Kidney glomerular epithelial cell (primary cell): ENCODE measurements around the gene SERPINB6.
"Not testable (repeated sequence)": the region's sequence is repeated elsewhere in the genome, so short reads cannot be mapped to it uniquely, and the experiment has no call there.

Experiments used
- DNase-seq: peaks from one replicate; lab custom pipeline; 2025; lab: John Stamatoyannopoulos, UW

The SERPINB6 gene

DNA sequence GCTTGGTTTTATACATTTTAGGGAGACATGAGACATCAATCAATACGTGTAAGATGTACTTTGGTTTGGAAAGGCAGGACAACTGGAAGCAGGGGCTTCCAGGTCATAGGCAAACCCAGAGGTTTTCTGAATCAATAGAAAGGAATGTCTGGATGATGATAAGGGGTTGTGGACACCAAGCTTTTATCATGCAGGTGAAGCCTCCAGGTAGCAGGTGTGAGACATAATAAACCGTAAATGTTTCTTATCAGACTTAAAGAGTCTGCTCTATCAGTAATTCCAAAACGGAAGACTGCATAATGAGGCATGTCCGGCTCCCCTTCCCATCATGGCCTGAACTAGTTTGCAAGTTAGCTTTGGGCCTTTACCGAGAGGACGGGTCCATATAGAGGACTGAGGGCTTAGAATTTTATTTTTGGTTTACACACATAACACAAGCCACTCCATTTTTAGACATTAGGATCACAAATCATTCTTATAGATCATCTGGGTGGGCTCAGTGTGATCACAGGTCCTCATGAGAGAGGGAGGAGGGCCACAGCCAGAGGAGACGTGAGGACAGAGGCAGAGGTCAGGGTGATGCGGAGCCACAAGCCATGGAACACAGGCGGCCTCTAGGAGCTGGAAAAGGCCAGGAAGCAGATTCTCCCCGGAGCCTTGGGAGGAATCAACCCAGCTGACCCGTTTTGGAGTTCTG lies 57.6 kb downstream of the SERPINB6 start:
- DNase-seq: no peak

DNA sequence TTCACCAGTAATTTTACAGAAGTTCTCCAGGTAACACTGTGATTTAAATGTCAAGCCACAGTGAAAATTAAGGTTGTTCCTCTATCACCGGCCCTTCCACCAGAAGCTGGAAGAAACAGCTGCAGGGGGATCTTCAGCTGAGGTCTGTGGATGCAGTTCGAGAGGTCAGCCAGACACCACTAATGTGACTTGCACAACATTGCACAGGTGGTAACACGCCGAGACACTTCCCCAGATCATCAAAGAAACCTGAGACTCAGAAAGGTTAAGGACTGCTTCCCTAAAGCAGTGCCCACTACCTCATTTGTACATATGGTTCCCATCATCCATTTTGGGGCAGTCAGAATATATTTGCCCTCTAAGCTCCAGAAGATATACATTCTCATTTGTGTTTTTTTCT lies 60.2 kb downstream of the SERPINB6 start:
- no peak for DNase-seq

- DNase-seq: no peak
Observed at GRCh38 chr6:2909718-2910117, 61.6 kb downstream of the SERPINB6 start.

- DNase-seq: not testable (repeated sequence)
Observed at GRCh38 chr6:2909051-2909606, 62.2 kb downstream of the SERPINB6 start.

GRCh38 chr6:2908516-2908915 lies 62.9 kb downstream of the SERPINB6 start:
- DNase-seq: not testable (repeated sequence)

GRCh38 chr6:2903411-2904185 lies 67.8 kb downstream of the SERPINB6 start:
- not testable (repeated sequence) for DNase-seq

GRCh38 chr6:2901645-2902502 lies 69.5 kb downstream of the SERPINB6 start:
- not testable (repeated sequence) for DNase-seq

DNA sequence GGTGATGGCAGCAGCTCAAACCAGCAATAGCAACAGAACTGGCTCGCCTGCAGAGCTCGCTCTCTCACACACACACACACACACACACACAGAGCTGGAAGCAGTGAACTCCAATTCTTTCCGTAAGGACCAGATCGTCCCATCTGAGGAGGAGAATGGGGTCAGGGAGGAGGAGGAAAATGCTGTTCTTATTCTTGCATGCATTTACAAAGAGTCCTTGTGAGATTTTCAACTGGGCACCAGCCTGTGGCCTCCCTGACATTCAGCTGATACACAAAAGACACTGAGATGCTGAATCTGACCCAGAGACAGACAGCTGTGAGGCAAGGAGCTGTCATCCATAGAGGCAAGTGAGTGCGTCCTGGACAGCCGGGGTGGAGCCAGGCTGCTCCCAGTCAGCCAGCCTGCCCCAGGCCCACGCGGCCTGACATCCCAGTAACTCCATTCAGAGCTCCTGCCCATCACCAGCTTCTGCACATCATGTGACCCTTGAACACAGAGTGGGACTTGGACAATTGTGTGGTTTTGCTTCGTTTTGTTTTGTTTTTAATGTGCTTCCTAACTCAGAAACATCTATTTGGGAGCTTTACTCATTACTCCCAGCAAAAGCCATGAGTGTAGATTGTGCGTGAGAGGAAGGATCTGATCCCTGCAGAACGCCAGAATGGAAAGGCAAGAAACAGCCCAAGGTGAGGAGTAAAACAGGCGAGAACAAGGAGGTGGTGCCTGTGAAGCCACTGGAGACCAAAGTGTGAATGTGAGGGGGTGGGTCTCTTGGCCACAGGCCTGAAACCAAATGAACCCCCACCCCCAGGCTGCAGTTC lies 70.3 kb downstream of the SERPINB6 start:
- DNase-seq: no peak

GRCh38 chr6:2900221-2900807 lies 71.1 kb downstream of the SERPINB6 start:
- no peak for DNase-seq

DNA sequence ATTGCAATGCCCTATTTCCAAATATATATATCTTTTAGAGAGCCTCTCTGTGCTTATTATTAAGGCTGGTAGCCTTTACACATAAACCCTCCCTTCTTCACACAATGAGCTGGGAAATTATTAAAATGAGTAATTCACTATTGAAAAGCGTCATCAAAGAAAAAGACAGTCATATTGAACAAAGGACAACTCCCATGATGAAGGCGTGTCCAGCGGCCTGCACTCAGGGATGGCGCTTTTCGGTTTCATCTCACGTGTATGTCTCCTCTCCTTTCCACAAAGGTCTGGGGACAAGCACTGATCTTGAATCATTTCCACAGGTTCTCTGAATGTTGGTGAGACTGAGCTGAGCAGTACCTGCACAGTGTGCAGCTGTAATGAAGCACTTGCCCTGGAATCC lies 71.8 kb downstream of the SERPINB6 start:
- DNase-seq: no peak
